Esophagus muscularis mucosa (tissue), 4 donors: ENCODE data around the gene MATK. TPM values are rescaled to one million over a fixed set of nuclear protein-coding genes. Genes with fewer than 3 reads are reported as not detected.

Source experiments
- DNase-seq: peaks from one replicate; pipeline ENCODE4 v3.0.0-alpha.2; 2017; ENCODE audit errors: extremely low spot score
- H3K27ac ChIP-seq, 4 donors: fragments of 200-600 bp; sonication (generic); replicated peaks in 1 of 4; 1 replicate in 3 of 4; 2 replicates in 1 of 4; pipeline ENCODE4 v1.5.1; 2016 to 2019; ENCODE audit warnings: mild to moderate bottlenecking in 1 of 4
- H3K27me3 ChIP-seq, 4 donors: fragments of 200-600 bp; sonication (generic); one replicate each; pipeline versions ENCODE4 v1.5.1 to v1.6.0; 2016 to 2019
- H3K36me3 ChIP-seq, 4 donors: fragments of 200-600 bp; sonication (generic); one replicate each; pipeline ENCODE4 v1.5.1; 2016 to 2019
- H3K4me1 ChIP-seq, 4 donors: fragments of 200-600 bp; sonication (generic); one replicate each; pipeline ENCODE4 v1.5.1; 2016 to 2019
- H3K4me3 ChIP-seq, 4 donors: fragments of 200-600 bp; sonication (generic); 1 replicate in 2 of 4; 2 replicates in 2 of 4; pipeline ENCODE4 v1.5.1; 2016 to 2019; ENCODE audit warnings: mild to moderate bottlenecking in 4 of 4, moderate library complexity in 1 of 4
- H3K9me3 ChIP-seq, 4 donors: fragments of 200-600 bp; sonication (generic); 1 replicate in 3 of 4; 2 replicates in 1 of 4; pipeline ENCODE4 v1.5.1; 2016 to 2019
- CTCF ChIP-seq, 3 experiments: fragments of 200-600 bp in 2 of 3; fragments of 450-650 bp in 1 of 3; sonication (generic) in 2 of 3; IDR thresholded peaks; one replicate each; pipeline ENCODE4 v1.5.1; 2017 to 2019; ENCODE audit warnings: antibody characterized with exemption in 3 of 3, mild to moderate bottlenecking in 2 of 3, moderate library complexity in 1 of 3
- EP300 ChIP-seq: sonication (generic); formaldehyde crosslinking; IDR thresholded peaks from one replicate; pipeline ENCODE4 v1.6.1; 2017; ENCODE audit warnings: antibody characterized with exemption
- POLR2A ChIP-seq: fragments of 450-650 bp; IDR thresholded peaks from one replicate; pipeline ENCODE4 v1.6.1; 2017; ENCODE audit warnings: antibody characterized with exemption, moderate library complexity, mild to moderate bottlenecking, low read depth
- POLR2AphosphoS5 ChIP-seq, 2 donors: sonication (generic); formaldehyde crosslinking; IDR thresholded peaks; one replicate each; pipeline ENCODE4 v1.6.1; 2017; ENCODE audit warnings: antibody characterized with exemption in 2 of 2
- WGBS: methylation state at CpG from one replicate; pipeline ENCODE4 v1.1.5; 2018; 5-methylcytosine and 5-hydroxymethylcytosine counted together
- intact Hi-C: fragments of 100-400 bp; cut with DNase I; formaldehyde crosslinking; loops from one replicate; pipeline ENCODE4 v1.15.1; 2023
- total RNA-seq, 4 donors: library from RNA; depleted of rRNA; stranded (reverse); fragments of >200 nt; gene quantifications; one replicate each; pipeline versions ENCODE4 v1.1.0 to v1.2.1, GENCODE V29; 2016

MATK gene
- total RNA-seq, 4 donors from 2014 or later = 0.13 to 2.9 (median 1.8) TPM

GRCh38 chr19:3776479-3777040 is 9.6 kb downstream of the MATK start:
- 90% methylated on average over 1 of the region's 1 CpG for WGBS
- H3K4me3 ChIP-seq = no peak overlapping the region
- H3K27me3 ChIP-seq = peaks cover 0 to 27% (median 0%) of the 10 kb centered on the region in 4 donors
- H3K36me3 ChIP-seq = no peaks in the 10 kb centered on the region
- TF ChIP-seq CTCF (IDR thresholded peaks at IDR 0.05) (no peak), EP300 (no peak), POLR2AphosphoS5 (IDR thresholded peaks at IDR 0.05) (no peak), POLR2A (no peak)
- H3K9me3 ChIP-seq = peaks cover 6 to 11% (median 10%) of the 10 kb centered on the region in 4 donors
- no peak for DNase-seq
- intact Hi-C loops = no loop called here
- no peak overlapping the region for H3K27ac ChIP-seq
- H3K4me1 ChIP-seq = peaks cover 0 to 6% (median 0%) of the 10 kb centered on the region in 4 donors

GRCh38 chr19:3775831-3776230 is 10.3 kb downstream of the MATK start:
- 100% methylated on average over 2 of the region's 5 CpGs for WGBS
- no peak for TF ChIP-seq EP300
- no peak for TF ChIP-seq CTCF (IDR thresholded peaks at IDR 0.05)
- no peak for TF ChIP-seq POLR2A
- TF ChIP-seq POLR2AphosphoS5 (IDR thresholded peaks at IDR 0.05) = no peak
- intact Hi-C loops = no loop called here

GRCh38 chr19:3775374-3775711 is 10.8 kb downstream of the MATK start:
- intact Hi-C loops = no loop called here
- peaks cover 0 to 7% (median 0%) of the 10 kb centered on the region in 4 donors for H3K4me1 ChIP-seq
- WGBS = 82% methylated on average over 2 of the region's 2 CpGs

More at GRCh38 chr19:3775831-3776230, 10.3 kb downstream of the MATK start:
- Histone ChIP-seq H3K27me3 (peaks cover 0 to 32% (median 0%) of the 10 kb centered on the region in 4 donors), H3K4me3 (no peak overlapping the region), H3K4me1 (peaks cover 0 to 7% (median 0%) of the 10 kb centered on the region in 4 donors), H3K27ac (no peak overlapping the region), H3K9me3 (peaks cover 0 to 4% (median 3%) of the 10 kb centered on the region in 4 donors), H3K36me3 (no peaks in the 10 kb centered on the region)
- DNase-seq = no peak

GRCh38 chr19:3774621-3775373 is 11.4 kb downstream of the MATK start:
- Histone ChIP-seq H3K4me1 (peaks cover 0 to 7% (median 0%) of the 10 kb centered on the region in 4 donors), H3K36me3 (peaks cover 0 to 4% (median under 1%) of the 10 kb centered on the region in 4 donors), H3K27ac (no peak overlapping the region), H3K27me3 (peaks cover 0 to 34% (median 0%) of the 10 kb centered on the region in 4 donors), H3K4me3 (no peak overlapping the region), H3K9me3 (no peaks in the 10 kb centered on the region)
- DNase-seq = no peak
- intact Hi-C loops = no loop called here
- TF ChIP-seq POLR2A = no peak
- TF ChIP-seq POLR2AphosphoS5 (IDR thresholded peaks at IDR 0.05) = no peak
- no peak for TF ChIP-seq CTCF (IDR thresholded peaks at IDR 0.05)
- TF ChIP-seq EP300 = no peak
- 71% methylated on average over 15 of the region's 25 CpGs for WGBS

More at GRCh38 chr19:3775374-3775711, 10.8 kb downstream of the MATK start:
- no peaks in the 10 kb centered on the region for H3K36me3 ChIP-seq
- TF ChIP-seq POLR2AphosphoS5 (IDR thresholded peaks at IDR 0.05) (no peak), CTCF (IDR thresholded peaks at IDR 0.05) (no peak), POLR2A (no peak)
- H3K27me3 ChIP-seq = peaks cover 0 to 35% (median 0%) of the 10 kb centered on the region in 4 donors
- DNase-seq = no peak
- H3K9me3 ChIP-seq = no peaks in the 10 kb centered on the region
- no peak overlapping the region for H3K27ac ChIP-seq
- H3K4me3 ChIP-seq = no peak overlapping the region
